Kidney capillary endothelial cell (primary cell): ENCODE measurements around the gene NTRK3.

ENCODE experiments used
- DNase-seq: peaks from one replicate; pipeline ENCODE4 v3.0.0-alpha.2; 2018; ENCODE audit warnings: low spot score

Gene NTRK3

GRCh38 chr15:88120026-88120425 is 136.5 kb downstream of the NTRK3 start:
- no peak for DNase-seq

DNA sequence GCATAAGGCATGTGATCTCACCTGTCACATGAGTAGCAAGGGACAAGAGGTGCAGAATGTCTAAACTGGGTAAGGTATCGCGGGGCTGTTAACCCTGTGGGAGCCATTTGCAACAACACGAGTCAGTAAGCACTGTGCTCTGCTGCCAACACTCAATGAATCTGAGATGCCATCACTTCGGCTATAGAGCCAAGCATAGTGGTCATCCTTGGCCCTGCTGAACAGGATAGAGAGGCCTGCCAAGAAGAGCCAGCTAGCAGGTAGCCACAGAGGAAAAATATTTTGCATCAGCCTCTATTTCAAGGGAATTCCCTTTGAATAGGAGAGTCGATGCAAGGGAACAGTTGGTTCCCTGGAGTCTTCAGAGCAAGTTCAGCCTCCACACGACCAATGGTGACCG is 137.8 kb downstream of the NTRK3 start:
- no peak for DNase-seq

DNA sequence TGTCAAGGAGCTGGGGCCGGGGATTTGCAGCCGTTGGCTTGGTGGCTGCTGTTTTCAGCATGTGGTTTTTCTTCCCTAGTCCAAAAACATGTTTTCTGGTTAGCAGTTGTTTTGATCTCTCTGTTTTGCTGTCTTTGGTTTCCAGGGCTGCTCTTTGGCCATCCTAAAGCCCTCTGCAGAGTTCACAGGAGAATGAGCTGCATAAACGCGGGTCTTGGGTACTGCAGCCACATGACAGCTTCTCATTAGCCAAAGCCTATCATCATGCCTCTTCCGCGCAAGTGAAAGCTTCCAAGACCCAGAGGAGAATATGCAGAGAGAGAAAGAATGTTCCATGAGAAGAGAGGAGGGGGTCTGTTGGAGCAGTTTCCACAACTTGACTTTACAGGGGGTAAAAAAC is 138.5 kb downstream of the NTRK3 start:
- no peak for DNase-seq

GRCh38 chr15:88115486-88116152 is 140.9 kb downstream of the NTRK3 start:
- DNase-seq, result no peak

DNA sequence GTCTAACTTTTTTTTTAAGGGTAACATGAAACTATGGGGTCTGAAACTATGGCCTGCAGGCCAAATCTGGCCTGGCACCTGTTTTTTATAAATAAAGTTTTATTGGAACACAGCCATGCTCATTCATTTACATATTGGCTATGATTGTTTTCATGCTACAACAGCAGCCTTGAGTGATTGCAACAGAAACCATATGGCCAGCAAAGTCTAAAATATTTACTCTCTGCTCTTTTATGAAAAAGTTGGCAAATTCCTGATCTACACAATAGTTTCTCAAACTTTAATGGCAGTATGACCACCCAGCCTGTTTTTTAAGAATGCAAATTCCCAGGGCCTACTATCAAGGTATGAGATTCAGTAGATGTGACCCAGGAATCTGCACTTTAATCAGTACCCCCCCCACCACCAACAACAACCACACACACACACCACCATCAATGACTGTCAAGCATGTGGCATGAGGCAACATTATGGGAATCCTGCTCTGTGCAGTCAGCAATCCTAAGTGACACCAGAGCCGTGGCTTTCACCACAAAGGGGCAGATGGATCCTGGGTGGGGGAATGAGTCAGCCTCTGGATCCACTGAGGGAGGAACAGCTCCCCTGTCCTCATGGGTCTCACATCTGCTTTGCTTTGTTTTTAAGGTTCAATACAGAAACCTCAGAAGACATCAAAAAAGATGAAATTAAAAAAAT is 142.8 kb downstream of the NTRK3 start:
- DNase-seq, result no peak

GRCh38 chr15:88108991-88109390 is 147.5 kb downstream of the NTRK3 start:
- DNase-seq, result no peak

DNA sequence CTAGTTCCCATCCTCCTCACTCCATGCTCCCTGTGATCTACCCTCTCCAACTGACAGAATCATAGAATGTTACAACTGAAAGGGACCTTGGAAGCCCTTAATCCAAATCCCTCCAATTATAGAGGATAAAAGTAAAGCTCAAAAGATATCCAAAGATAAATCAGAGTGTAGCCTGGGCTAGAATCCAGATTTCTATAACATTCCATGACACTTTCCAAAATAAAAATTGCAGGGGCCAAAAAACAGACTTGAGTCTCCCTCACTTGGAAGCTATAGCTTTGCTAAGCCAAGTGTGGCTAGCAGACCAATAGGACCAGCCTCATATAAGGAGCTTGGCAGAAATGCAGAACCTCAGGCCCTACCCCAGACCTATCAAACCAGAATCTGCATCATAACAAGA is 148.1 kb downstream of the NTRK3 start:
- no peak for DNase-seq

DNA sequence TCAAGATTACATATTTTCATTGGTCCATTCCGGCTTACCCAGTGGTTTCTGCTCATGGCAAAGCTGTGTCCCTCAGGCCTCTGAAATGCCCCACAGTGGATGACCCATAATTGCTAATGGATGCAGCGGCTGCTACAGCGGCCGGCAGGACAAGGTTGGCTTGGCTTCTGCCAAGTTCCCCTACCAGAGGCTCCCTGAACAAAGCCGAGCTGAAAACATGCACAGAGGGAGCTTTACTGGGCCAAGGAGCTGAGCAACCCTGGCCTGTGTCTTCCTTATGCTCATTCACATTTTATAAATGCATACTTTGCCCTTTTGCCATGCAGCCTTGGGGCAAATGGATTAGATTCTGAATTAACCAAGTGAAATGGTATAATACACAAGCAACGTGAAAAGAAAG is 150.5 kb downstream of the NTRK3 start:
- DNase-seq, result no peak

DNA sequence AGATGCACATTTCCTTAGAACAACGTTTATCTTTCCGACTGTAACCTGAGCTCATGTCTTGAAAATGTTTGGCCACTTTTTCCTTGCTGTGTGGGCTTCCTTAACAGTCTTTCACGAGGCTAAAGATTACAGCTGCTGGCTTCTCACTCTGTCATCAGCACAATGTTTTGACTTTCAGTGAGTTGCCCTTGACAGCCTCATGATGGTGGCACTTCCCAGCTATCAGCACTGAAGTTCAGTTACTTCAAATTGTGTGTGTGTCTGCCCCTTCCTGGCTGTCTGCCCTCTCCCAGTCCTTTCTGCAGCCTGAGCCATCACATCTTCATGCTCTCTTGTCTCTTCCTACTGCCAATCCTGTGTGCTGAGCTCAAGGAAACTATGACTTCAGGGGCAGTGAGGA is 152.2 kb downstream of the NTRK3 start:
- no peak for DNase-seq

GRCh38 chr15:88100181-88100580 is 156.4 kb downstream of the NTRK3 start:
- no peak for DNase-seq

DNA sequence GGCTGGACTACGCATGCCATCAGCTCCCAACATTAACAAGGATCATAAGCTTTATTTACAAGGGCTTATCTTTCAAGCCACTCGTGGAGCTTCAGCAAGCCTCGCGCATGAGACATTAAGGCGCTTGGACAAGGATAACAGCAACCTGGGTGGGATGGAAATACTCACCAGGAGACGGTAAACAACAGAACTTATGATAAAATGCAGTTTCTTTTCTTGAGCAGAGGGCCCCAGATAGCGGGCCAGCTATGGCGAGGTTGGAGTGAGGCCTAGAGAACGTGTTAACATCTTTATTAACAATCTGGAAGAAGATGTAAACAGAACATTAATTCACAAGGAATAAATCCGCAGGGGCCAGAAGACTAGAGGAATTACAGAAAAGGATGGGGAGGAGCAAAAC is 158.2 kb downstream of the NTRK3 start:
- DNase-seq, result no peak

GRCh38 chr15:88091444-88092016 is 165.0 kb downstream of the NTRK3 start:
- DNase-seq, result no peak

GRCh38 chr15:88090481-88091011 is 166.0 kb downstream of the NTRK3 start:
- no peak for DNase-seq

DNA sequence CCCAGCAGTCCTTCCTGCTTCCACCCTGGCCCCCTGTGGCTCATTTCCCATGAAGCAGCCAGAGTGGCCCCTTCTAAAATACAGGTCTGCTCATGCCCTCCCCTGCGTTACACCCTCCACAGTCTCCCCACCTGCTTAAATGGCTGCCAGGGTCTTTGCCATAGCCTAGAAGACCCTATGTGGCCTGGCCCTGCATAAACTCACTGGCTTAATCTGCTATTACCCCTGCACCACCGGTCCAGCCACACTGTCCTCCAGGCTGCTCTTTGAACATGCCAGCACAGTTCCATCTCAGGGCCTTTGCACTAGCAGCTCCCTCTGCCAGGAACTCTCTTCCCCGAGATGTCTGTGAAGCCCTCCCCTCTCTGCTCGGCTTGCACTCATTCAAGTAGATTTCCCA is 166.8 kb downstream of the NTRK3 start:
- DNase-seq, result no peak

DNA sequence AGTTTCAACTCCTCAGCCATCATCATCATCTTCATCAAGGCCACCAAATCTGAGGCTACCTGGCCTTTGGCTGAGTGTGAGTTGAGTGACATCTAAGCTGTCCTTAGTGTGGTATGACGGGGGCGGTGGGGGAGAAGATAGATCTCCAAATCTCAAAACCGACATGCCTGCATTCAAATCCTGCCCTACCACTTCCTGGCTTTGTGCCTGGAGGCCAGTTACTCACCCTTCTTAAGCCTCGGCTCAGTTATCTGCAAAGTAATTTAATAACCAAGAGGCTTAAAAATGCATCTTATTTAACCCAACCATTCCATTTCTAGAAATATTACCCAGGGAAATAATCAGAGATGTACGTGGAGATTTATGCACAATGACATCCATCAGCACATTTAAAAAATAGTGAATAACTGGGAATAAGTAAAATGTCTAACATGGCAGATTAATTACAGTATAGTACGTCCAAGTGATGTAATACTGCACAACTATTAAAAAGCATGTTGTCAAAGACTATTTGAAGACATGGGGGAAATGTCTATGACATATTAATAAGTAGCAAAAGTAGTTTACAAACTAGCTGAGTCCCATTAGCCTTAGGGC is 167.4 kb downstream of the NTRK3 start:
- DNase-seq, result no peak

DNA sequence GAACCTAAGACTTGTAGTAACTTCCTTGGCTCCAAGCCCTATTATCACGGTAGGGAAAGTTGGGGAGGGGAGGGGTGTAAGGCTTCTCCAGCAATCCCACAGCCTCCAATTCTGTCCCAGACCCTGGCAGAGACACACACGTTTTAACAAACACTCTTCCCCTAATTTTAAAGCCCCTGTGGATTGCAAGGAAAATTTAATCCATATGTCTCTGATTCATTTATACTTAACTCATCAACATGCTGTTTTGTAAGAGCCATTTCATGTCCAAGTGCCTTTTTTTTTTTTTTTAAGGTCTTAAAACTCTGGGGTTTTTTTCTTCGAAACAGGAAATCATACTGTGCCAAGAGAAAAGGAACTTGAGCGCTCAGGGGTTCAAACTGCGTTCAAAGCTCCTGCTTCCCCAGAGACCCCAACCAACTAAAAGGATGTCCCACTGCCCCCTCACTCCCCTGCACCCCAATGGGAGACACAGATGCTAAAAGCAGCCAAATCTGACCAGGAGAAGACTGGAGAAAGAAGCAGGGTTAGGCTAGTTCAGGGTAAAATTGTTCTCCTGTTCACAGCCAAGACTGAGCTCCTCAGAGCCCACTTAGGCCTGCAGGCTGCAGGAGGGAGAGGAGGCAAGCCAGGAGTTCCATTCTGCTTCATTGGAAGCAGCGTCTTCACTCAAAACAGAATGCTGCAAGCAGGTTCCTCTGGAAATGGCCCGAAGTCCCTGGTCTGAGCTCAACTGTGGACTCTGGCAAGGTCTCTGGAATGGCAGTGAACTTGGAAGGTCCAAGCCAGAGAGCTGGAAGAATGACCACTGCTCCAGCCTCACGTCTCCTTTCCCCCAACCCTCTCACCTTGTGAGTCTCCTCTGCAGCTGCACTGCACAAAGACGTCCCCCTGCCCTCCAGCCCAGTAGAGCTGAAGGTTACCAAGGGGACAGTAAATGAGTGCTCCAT is 172.5 kb downstream of the NTRK3 start:
- no peak for DNase-seq

GRCh38 chr15:88080616-88081015 is 175.9 kb downstream of the NTRK3 start:
- DNase-seq, result no peak

DNA sequence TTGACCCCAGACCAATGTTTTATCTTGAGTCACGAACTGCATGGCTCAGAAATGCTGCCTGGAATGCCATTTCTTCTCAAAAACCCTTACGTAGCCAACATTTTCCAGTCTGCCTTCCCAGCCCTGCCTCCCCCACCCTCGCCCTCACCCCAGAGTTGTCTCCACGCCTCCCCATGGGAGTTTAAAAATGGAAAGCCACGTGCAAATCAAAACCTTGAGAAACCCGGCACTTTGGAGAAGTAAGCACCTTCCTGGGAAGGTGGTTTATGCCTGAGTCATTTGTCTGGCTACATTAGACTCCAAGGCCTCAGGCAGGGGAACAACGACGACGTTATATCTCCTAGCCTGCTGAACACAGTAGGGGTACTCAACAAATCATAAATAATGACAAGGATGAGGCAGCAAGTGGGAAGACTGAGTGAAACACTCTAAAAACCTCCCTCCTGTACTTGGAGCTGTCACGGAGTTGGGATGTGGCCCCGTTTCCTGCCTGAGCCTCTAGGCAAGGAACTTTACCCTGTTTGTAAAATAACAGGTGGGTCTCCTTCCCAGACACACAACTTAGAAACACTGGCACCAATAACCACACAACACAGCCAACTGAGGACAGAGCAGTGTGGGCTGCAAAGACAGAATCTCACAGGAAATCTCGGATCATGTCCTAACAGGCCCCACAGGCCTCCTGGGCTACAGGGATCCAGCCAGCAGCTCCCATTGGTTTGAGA is 179.1 kb downstream of the NTRK3 start:
- no peak for DNase-seq

- no peak for DNase-seq
Measured at GRCh38 chr15:88076328-88076727, 180.2 kb downstream of the NTRK3 start.

DNA sequence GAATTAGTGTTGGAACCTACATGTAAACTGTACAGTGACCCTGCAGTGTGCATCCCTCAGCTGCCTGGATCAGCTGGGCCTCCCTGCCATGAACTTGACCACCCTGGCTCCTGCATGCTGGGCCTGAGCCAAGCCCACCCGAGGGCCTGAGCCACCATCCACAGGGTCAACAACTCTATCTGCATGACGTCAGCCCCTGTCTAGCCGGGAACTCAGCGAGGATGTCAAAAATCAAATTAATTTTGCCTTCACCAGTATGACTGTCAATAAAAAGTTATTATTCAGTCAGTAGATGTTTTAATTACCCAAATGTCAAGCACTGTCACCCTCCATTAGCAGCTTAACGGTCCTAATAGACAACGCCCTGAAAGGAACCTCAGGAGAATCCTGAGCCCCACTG is 181.4 kb downstream of the NTRK3 start:
- no peak for DNase-seq

DNA sequence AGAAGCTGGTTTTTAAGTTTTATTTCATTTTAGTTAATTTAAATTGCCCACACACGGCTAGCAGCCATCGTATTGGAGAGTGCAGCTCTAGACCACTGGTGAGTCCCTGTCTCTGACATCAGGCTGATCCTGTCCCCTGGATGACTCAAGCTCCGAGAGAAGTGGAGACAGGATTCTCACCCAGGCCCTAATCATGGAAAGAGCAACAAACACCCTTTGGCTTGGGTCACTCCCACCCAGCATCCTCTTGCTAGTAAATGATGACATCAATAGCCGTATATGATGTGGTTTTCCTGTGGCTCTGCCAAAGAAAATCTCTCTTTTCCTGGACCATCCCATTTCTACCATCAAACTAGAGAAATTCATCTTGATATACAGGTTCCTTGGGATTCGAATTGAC is 182.2 kb downstream of the NTRK3 start:
- no peak for DNase-seq
